GM23338 (cell line): ENCODE data around the gene F13B. TPM values are rescaled to one million over a fixed set of nuclear protein-coding genes. Genes with fewer than 3 reads are reported as not detected.
"Not testable (repeated sequence)": the region's sequence is repeated elsewhere in the genome, so short reads cannot be mapped to it uniquely, and the experiment has no call there.

Source experiments
- ATAC-seq: fragments of 200-7000 bp; cut with Tn5 transposase; 3 replicates; pipeline ENCODE4 v1.9.1; 2020
- DNase-seq: peaks from one replicate; pipeline ENCODE4 v3.0.0-alpha.2; 2015; ENCODE audit warnings: low spot score
- H2AFZ ChIP-seq: fragments of 200-600 bp; sonication (generic); 2 replicates; pipeline ENCODE4 v1.8.0; 2016; ENCODE audit warnings: antibody characterized with exemption, mild to moderate bottlenecking, moderate library complexity
- H3F3A ChIP-seq: fragments of 200-600 bp; sonication (generic); replicated peaks from 2 replicates; pipeline ENCODE4 v1.8.0; 2017; ENCODE audit warnings: antibody characterized with exemption, mixed run types, low read depth
- H3K27ac ChIP-seq: fragments of 200-600 bp; sonication (generic); 2 replicates; pipeline ENCODE4 v1.6.1; 2016; ENCODE audit warnings: low read depth
- H3K27me3 ChIP-seq: fragments of 200-600 bp; sonication (generic); 2 replicates; pipeline ENCODE4 v1.8.0; 2016; ENCODE audit warnings: mild to moderate bottlenecking, mixed run types, moderate library complexity; ENCODE audit not compliant: insufficient read depth
- H3K36me3 ChIP-seq: fragments of 200-600 bp; sonication (generic); 2 replicates; pipeline ENCODE4 v1.8.0; 2016; ENCODE audit warnings: mild to moderate bottlenecking; ENCODE audit not compliant: insufficient read depth
- H3K4me1 ChIP-seq: fragments of 200-600 bp; sonication (generic); 2 replicates; pipeline ENCODE4 v1.8.0; 2016; ENCODE audit warnings: mild to moderate bottlenecking, moderate library complexity; ENCODE audit not compliant: insufficient read depth
- H3K4me2 ChIP-seq: fragments of 200-600 bp; sonication (generic); 2 replicates; pipeline ENCODE4 v1.7.1; 2017; ENCODE audit warnings: mixed run types
- H3K4me3 ChIP-seq: fragments of 200-600 bp; sonication (generic); 2 replicates; pipeline ENCODE4 v1.6.1; 2016; ENCODE audit warnings: mixed run types
- H3K79me2 ChIP-seq: fragments of 200-600 bp; sonication (generic); replicated peaks from 2 replicates; pipeline ENCODE4 v1.8.0; 2017; ENCODE audit warnings: mild to moderate bottlenecking; ENCODE audit not compliant: insufficient read depth
- H3K9me2 ChIP-seq: fragments of 200-600 bp; sonication (generic); 2 replicates; pipeline ENCODE4 v1.8.0; 2017; ENCODE audit not compliant: insufficient read depth
- H4K20me1 ChIP-seq: fragments of 200-600 bp; sonication (generic); replicated peaks from 2 replicates; pipeline ENCODE4 v1.8.0; 2017; ENCODE audit warnings: mild to moderate bottlenecking; ENCODE audit not compliant: insufficient read depth
- H3K27ac Mint-ChIP-seq: 2 replicates; pipeline ENCODE4 v1.8.0; 2020; ENCODE audit warnings: inconsistent platforms, mild to moderate bottlenecking, moderate library complexity, mixed read lengths
- H3K27me3 Mint-ChIP-seq: 3 replicates; pipeline ENCODE4 v1.8.0; 2022; ENCODE audit warnings: low read depth, mild to moderate bottlenecking, moderate library complexity, mixed read lengths, inconsistent platforms; ENCODE audit not compliant: insufficient read depth, poor library complexity
- H3K36me3 Mint-ChIP-seq: 3 replicates; pipeline ENCODE4 v1.8.0; 2021; ENCODE audit warnings: low read depth, mild to moderate bottlenecking, inconsistent platforms, moderate library complexity, mixed read lengths
- H3K4me1 Mint-ChIP-seq: 3 replicates; pipeline ENCODE4 v1.8.0; 2020; ENCODE audit warnings: mild to moderate bottlenecking, inconsistent platforms, mixed read lengths
- H3K4me3 Mint-ChIP-seq: 3 replicates; pipeline ENCODE4 v1.8.0; 2021; ENCODE audit warnings: moderate library complexity, mild to moderate bottlenecking, inconsistent platforms, mixed read lengths
- H3K9me3 Mint-ChIP-seq: 3 replicates; pipeline ENCODE4 v1.8.0; 2020; ENCODE audit warnings: moderate library complexity, mild to moderate bottlenecking, inconsistent platforms, mixed read lengths
- EZH2 ChIP-seq: fragments of 200-600 bp; sonication (generic); IDR thresholded peaks from one replicate; pipeline ENCODE4 v1.8.0; 2017; ENCODE audit warnings: antibody characterized with exemption, mild to moderate bottlenecking, low read depth; ENCODE audit not compliant: unreplicated experiment
- JUNB ChIP-seq: IDR thresholded peaks from one replicate; pipeline ENCODE4 v1.6.1; 2016; ENCODE audit warnings: antibody characterized with exemption; ENCODE audit not compliant: unreplicated experiment
- STAT1 ChIP-seq: IDR thresholded peaks from one replicate; pipeline ENCODE4 v1.6.1; 2016; ENCODE audit warnings: antibody characterized with exemption; ENCODE audit not compliant: unreplicated experiment
- ZNF331 ChIP-seq: fragments of 250-450 bp; sonication (Bioruptor Pico); IDR thresholded peaks from 2 replicates; pipeline ENCODE4 v1.5.0; 2020; ENCODE audit warnings: low read depth, mild to moderate bottlenecking, moderate library complexity
- ZNF462 ChIP-seq: fragments of 250-450 bp; sonication (Bioruptor Pico); IDR thresholded peaks from 2 replicates; pipeline ENCODE4 v1.5.0; 2020; ENCODE audit warnings: mild to moderate bottlenecking, moderate library complexity
- polyA plus RNA-seq: library from polyadenylated mRNA; unstranded; fragments of >200 nt; fragmentation: Nextera tagmentation; extraction: Ambion mirVana; gene quantifications from 2 replicates; pipeline ENCODE4 v1.2.1, GENCODE V29; 2016
- total RNA-seq: library from RNA; depleted of rRNA; stranded (reverse); fragments of >200 nt; shearing (Covaris generic); gene quantifications from 2 replicates; pipeline ENCODE4 v1.2.3, GENCODE V29; 2014

F13B gene
- total and polyA plus RNA-seq, 2 experiments from 2014 or later, result not detected

DNA sequence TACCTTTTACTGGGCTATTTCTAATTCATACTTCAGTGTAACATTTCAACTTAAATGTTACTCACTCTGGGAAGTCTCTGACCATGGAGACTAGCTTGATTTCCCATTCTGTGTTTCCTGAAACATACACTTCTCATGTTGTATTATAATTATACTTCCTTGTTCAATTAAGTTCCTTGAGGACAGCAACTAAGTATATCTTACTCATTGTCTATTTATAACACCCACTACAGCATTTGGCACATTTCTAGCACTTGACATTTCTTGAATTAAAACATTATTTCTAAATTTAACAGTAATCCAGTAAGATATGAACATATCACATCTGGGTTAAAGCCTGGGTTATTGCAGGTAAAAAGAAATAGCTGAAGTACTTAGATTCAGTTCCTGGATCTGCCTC is 32.4 kb upstream of the F13B start (continued):
- no peak for TF ChIP-seq ZNF462 (CRISPR knock-in tag)
- no peak for TF ChIP-seq JUNB
- no peak for TF ChIP-seq STAT1
- no peak for TF ChIP-seq EZH2
- no peak for TF ChIP-seq ZNF331 (CRISPR knock-in tag)

- H3K4me1 ChIP-seq, H2AFZ ChIP-seq, H3K79me2 ChIP-seq, H3K27ac ChIP-seq, H3K9me2 ChIP-seq, H3K27me3 ChIP-seq, H3K4me1 Mint-ChIP-seq, DNase-seq, H3K4me3 ChIP-seq, H3F3A ChIP-seq, ATAC-seq, H3K27me3 Mint-ChIP-seq, H4K20me1 ChIP-seq, H3K4me2 ChIP-seq, H3K4me3 Mint-ChIP-seq: not testable (repeated sequence)
- Mint-ChIP-seq H3K9me3 (peaks cover 12% of the 10 kb centered on the region), H3K36me3 (peaks cover 42% of the 10 kb centered on the region), H3K27ac (0 out of 2 replicates have a peak overlapping the region, but pooled peaks have one; percentile 3)
- peaks cover 19% of the 10 kb centered on the region for H3K36me3 ChIP-seq
Measured at GRCh38 chr1:197096971-197097370, 29.9 kb upstream of the F13B start.

- no peak for DNase-seq
- Mint-ChIP-seq H3K9me3 (peaks cover 3% of the 10 kb centered on the region; the same call in 1 of the 3 replicates), H3K27ac (no peak overlapping the region), H3K36me3 (peaks cover 36% of the 10 kb centered on the region), H3K27me3 (no peaks in the 10 kb centered on the region), H3K4me3 (no peak overlapping the region), H3K4me1 (0 out of 3 replicates have a peak, but pooled peaks cover 2% of the 10 kb centered on the region)
- no peak for TF ChIP-seq EZH2
- Histone ChIP-seq H3K79me2 (no peaks in the 10 kb centered on the region), H3K4me3 (no peak overlapping the region), H3F3A (no peaks in the 10 kb centered on the region), H3K9me2 (no peaks in the 10 kb centered on the region), H3K27ac (no peak overlapping the region), H2AFZ (no peak overlapping the region), H4K20me1 (no peaks in the 10 kb centered on the region), H3K36me3 (peaks cover 22% of the 10 kb centered on the region; the same call in 1 of the 2 replicates), H3K4me2 (no peak overlapping the region), H3K27me3 (no peaks in the 10 kb centered on the region), H3K4me1 (no peaks in the 10 kb centered on the region)
- no peak for ATAC-seq
Measured at GRCh38 chr1:197096137-197096536, 29.1 kb upstream of the F13B start.
